Right lobe of liver (tissue), 4 donors: Measurements from ENCODE around the gene TMEM205.
"Not testable (repeated sequence)": the region's sequence is repeated elsewhere in the genome, so short reads cannot be mapped to it uniquely, and the experiment has no call there.

Experiments
- POLR2A ChIP-seq: fragments of 450-650 bp; IDR thresholded peaks from one replicate; pipeline ENCODE4 v1.6.1; 2017; ENCODE audit warnings: antibody characterized with exemption, mild to moderate bottlenecking
- TF ChIP-seq, protein P1 (sequence below), 4 donors: fragments of 200-600 bp in 3 of 4; fragments of 450-650 bp in 1 of 4; IDR thresholded peaks; one replicate each; pipeline versions ENCODE4 v1.5.1 to v1.8.0; 2016 to 2022; ENCODE audit warnings: antibody characterized with exemption in 4 of 4, mild to moderate bottlenecking in 2 of 4
- donor health status: DM: no; HTN: no; CAD: no.
- donor health status: DM: no; HTN: no; CAD: no.
- donor health status: DM: no; HTN: yes; CAD: no.

DNA sequence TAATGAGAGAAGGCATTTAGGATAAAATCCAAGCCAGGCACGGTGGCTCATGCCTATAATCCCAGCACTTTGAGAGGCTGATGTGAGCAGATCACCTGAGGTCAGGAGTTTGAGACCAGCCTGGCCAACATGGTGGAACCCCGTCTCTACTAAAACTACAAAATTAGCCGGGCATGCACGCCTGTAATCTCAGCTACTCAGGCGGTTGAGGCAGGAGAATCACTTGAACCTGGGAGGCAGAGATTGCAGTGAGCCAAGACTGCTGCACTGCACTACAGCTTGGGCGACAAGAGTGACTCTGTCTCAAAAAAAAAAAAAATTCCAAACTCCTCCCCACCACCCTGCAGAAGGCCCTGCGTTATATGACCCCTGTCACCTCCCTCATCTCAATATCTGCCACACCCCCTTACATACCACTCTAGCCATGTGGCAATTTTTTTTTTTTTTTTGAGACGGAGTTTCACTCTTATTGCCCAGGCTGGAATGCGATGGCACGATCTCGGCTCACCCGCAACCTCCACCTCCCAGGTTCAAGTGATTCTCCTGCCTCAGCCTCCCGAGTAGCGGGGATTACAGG is 33.3 kb upstream of the TMEM205 start:
- TF ChIP-seq, protein P1, sequence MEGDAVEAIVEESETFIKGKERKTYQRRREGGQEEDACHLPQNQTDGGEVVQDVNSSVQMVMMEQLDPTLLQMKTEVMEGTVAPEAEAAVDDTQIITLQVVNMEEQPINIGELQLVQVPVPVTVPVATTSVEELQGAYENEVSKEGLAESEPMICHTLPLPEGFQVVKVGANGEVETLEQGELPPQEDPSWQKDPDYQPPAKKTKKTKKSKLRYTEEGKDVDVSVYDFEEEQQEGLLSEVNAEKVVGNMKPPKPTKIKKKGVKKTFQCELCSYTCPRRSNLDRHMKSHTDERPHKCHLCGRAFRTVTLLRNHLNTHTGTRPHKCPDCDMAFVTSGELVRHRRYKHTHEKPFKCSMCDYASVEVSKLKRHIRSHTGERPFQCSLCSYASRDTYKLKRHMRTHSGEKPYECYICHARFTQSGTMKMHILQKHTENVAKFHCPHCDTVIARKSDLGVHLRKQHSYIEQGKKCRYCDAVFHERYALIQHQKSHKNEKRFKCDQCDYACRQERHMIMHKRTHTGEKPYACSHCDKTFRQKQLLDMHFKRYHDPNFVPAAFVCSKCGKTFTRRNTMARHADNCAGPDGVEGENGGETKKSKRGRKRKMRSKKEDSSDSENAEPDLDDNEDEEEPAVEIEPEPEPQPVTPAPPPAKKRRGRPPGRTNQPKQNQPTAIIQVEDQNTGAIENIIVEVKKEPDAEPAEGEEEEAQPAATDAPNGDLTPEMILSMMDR (IDR thresholded peaks at IDR 0.05) = not testable (repeated sequence)
- TF ChIP-seq POLR2A = not testable (repeated sequence)
